Activated CD4-positive, alpha-beta memory T cell treated with anti-CD3 and anti-CD28 coated beads, Interleukin-2, amount 10 ng/mL, durations not matched to agents 7 days and 5 days (primary cell): ENCODE measurements around the gene TMEM108. TPM values are rescaled to one million over a fixed set of nuclear protein-coding genes. Genes with fewer than 3 reads are reported as not detected.

Experiments used
- CTCF ChIA-PET: fragments of 350-600 bp; sonication (Branson Sonifier 250); formaldehyde crosslinking; loops from one replicate; lab custom pipeline; 2021; ENCODE audit warnings: antibody characterized with exemption, inconsistent platforms; lab: Charles Lee
- POLR2A ChIA-PET: fragments of 350-600 bp; sonication (Branson Sonifier 250); formaldehyde crosslinking; loops from one replicate; lab custom pipeline; 2021; ENCODE audit warnings: antibody characterized with exemption; lab: Charles Lee
- DNase-seq: peaks from one replicate; pipeline ENCODE4 v3.0.0-alpha.2; 2020
- H3K27ac Mint-ChIP-seq: one replicate; pipeline ENCODE4 v1.8.0; 2021; ENCODE audit warnings: mild to moderate bottlenecking, mixed read lengths
- H3K27me3 Mint-ChIP-seq: one replicate; pipeline ENCODE4 v1.8.0; 2021; ENCODE audit warnings: mixed read lengths
- H3K36me3 Mint-ChIP-seq: one replicate; pipeline ENCODE4 v1.8.0; 2021; ENCODE audit warnings: low read depth, mixed read lengths
- H3K4me1 Mint-ChIP-seq: one replicate; pipeline ENCODE4 v1.8.0; 2021; ENCODE audit warnings: mixed read lengths
- H3K4me3 Mint-ChIP-seq: one replicate; pipeline ENCODE4 v1.8.0; 2021; ENCODE audit warnings: mild to moderate bottlenecking, mixed read lengths
- H3K9me3 Mint-ChIP-seq: one replicate; pipeline ENCODE4 v1.8.0; 2021; ENCODE audit warnings: mixed read lengths
- total RNA-seq, 2 experiments: library from RNA; stranded (reverse); gene quantifications; one replicate each; pipeline ENCODE4 v1.2.3, GENCODE V29; 2021

TMEM108 gene
- total RNA-seq, 2 experiments from 2014 or later: not detected

DNA sequence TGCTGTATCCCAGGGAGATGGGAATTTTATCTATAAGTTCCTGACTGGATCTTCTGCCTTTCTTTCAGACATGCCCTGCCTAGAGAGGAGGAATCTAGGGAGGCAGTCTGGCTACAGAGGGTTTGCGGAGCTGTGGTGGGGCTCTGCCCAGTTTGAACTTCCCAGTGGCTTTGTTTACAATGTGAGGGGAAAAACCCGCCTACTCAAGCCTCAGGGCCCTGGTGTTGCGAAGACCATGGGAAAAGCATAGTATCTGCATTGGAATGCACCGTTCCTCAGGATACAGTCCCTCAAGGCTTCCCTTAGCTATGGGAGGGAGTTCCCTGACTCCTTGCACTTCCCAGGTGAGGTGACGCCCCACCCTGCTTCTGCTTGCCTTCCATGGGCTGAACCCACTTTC is 168.7 kb downstream of the TMEM108 start:
- POLR2A ChIA-PET: no interaction called here
- H3K27ac Mint-ChIP-seq: no peak overlapping the region
- peaks cover 9% of the 10 kb centered on the region for H3K4me1 Mint-ChIP-seq
- no peak for DNase-seq
- H3K9me3 Mint-ChIP-seq: no peaks in the 10 kb centered on the region
- CTCF ChIA-PET: no interaction called here
- peaks cover 3% of the 10 kb centered on the region for H3K27me3 Mint-ChIP-seq
- H3K36me3 Mint-ChIP-seq: no peaks in the 10 kb centered on the region
- H3K4me3 Mint-ChIP-seq: no peak overlapping the region

DNA sequence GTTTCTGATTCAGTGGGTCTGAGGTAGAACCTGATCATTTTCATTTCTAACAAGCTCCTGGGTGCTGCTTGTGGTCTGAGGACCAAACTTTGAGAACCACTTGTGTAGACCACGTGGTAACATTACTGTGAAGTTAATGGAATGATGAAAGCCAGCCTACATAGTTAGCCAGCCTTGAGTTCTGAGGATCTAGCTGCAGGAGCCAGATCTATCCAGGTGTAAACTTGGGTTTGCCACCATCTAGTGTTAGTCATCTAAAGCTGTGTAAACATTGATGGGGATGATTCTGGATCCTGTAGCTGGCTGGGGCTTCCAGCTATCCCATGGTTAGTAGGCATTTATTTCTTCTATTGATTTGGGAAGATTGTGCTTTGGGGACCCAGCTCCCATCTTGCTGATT is 170.0 kb downstream of the TMEM108 start:
- Mint-ChIP-seq H3K27ac (no peak overlapping the region), H3K36me3 (no peaks in the 10 kb centered on the region), H3K9me3 (no peaks in the 10 kb centered on the region), H3K27me3 (peaks cover 3% of the 10 kb centered on the region), H3K4me1 (peaks cover 9% of the 10 kb centered on the region), H3K4me3 (no peak overlapping the region)
- ChIA-PET CTCF (no interaction called here), POLR2A (no interaction called here)
- DNase-seq: no peak

DNA sequence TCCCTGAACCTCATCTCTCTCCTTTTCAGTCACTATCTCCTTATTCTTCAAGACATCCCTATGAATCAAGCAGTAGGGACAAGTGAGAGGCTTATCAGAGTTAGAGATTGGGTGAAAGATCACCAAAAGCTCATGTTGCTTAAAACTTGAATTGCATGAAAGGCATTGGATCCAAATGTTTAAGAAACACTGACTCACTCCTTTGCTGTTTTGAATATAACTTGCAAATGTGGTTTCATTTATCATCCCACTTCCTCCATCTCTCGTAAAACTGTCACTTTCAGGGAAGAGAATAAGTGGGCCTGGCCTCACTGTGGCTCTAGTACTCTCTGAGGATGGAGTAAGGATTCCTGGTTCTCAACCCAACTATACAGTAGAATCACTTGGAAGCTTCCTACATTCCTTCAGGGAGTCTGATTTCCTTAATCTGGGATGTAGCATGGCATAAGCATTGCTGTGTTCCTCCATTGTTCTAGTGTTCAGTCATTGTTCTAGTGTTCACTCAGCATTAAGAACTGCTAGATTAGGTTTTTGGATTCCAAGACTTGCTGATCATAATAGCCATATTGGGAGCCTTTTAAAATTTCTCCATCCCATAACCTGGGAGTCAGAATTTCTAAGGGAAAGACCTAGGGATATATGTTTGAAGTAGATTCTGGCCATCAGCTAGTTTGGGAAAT is 171.8 kb downstream of the TMEM108 start:
- H3K27me3 Mint-ChIP-seq: peaks cover 1% of the 10 kb centered on the region
- no peaks in the 10 kb centered on the region for H3K36me3 Mint-ChIP-seq
- no peak for DNase-seq
- H3K4me3 Mint-ChIP-seq: no peak overlapping the region
- no peaks in the 10 kb centered on the region for H3K9me3 Mint-ChIP-seq
- ChIA-PET CTCF (no interaction called here), POLR2A (no interaction called here)
- peaks cover 9% of the 10 kb centered on the region for H3K4me1 Mint-ChIP-seq
- H3K27ac Mint-ChIP-seq: no peak overlapping the region

DNA sequence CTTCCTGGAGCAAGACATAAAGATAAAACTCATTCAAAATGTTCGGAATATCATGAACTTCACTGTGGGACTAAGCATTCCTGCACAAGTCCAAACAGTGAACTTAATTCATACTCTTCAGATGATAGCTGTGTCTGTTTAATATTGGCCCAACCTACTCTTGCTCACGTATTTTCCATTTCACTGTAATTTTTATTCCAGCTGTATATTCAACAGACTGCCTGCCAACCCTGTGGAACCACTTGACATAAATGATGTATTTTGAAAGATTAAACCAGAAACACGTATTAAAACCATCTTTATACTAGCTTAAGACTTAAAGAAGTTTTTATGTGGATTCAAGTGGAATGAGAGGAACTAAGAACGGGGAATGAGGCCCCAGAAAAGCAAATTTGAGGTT is 172.5 kb downstream of the TMEM108 start:
- Mint-ChIP-seq H3K9me3 (no peaks in the 10 kb centered on the region), H3K4me1 (peaks cover 9% of the 10 kb centered on the region), H3K27me3 (no peaks in the 10 kb centered on the region), H3K4me3 (no peak overlapping the region), H3K27ac (no peak overlapping the region), H3K36me3 (no peaks in the 10 kb centered on the region)
- DNase-seq: no peak
- POLR2A ChIA-PET: no interaction called here
- CTCF ChIA-PET: no interaction called here

DNA sequence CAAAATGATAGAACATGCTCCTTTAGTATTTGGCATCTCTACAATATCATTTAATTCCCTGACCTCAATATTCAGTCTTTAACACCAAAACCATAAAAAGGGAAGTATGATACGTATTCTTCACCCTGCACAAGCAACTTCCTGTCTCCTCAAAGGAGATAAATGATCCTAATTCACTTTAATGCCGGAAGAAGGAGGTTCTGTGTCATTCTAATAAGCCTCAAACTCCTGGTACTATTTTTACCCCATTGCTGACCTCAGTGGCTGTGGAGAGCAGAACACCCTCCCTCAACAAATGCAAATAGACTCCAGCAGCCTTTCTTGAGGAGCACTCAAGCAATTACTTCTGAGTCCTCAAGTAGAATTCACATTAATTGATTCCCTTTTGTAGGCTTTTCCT is 173.3 kb downstream of the TMEM108 start:
- ChIA-PET CTCF (no interaction called here), POLR2A (no interaction called here)
- Mint-ChIP-seq H3K4me3 (no peak overlapping the region), H3K27ac (no peak overlapping the region), H3K4me1 (peaks cover 9% of the 10 kb centered on the region), H3K27me3 (no peaks in the 10 kb centered on the region), H3K9me3 (no peaks in the 10 kb centered on the region), H3K36me3 (no peaks in the 10 kb centered on the region)
- DNase-seq: no peak

DNA sequence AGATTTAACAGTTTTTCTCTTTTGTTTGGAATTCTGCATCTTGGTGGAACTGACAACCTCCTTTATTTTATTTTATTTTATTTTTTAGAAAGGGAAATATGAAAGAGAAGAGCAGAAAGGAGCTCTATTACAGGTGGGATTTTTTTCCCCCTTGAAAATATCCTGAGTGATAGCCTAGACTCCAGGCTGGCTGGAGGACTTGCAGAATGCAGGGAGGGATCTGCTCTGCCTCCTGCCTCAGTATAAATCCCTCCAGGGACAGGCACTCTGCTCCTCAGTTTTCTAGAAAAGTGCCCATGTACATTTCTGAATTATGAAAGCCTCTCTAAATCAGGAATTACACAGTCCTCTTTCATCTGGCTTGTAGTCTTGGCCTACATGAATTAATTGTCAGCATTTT is 173.7 kb downstream of the TMEM108 start:
- Mint-ChIP-seq H3K4me3 (no peak overlapping the region), H3K9me3 (no peaks in the 10 kb centered on the region), H3K36me3 (no peaks in the 10 kb centered on the region), H3K27me3 (no peaks in the 10 kb centered on the region), H3K4me1 (peaks cover 9% of the 10 kb centered on the region), H3K27ac (no peak overlapping the region)
- ChIA-PET CTCF (no interaction called here), POLR2A (no interaction called here)
- DNase-seq: no peak

DNA sequence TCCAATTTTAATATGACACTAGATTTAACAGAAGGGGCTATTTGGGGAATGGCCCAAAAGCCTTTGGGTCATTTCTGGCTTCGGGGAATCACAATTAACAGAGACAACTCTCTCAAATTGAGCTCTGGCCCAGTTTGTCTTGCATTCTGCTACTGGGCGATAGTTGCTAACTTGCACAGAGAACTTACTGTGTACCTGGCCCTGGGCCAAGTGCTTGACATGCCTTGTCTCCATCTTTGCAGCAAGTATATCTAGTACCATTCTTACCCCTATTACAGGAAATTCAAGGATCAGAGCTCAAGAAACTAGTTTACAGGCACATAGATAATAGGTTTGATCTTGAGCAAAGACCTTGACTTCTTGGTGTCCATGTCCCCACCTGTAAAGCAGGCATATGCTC is 175.7 kb downstream of the TMEM108 start:
- POLR2A ChIA-PET: no interaction called here
- no peaks in the 10 kb centered on the region for H3K36me3 Mint-ChIP-seq
- H3K4me3 Mint-ChIP-seq: no peak overlapping the region
- H3K27ac Mint-ChIP-seq: no peak overlapping the region
- no peak for DNase-seq
- peaks cover 9% of the 10 kb centered on the region for H3K4me1 Mint-ChIP-seq
- no peaks in the 10 kb centered on the region for H3K9me3 Mint-ChIP-seq
- peaks cover 2% of the 10 kb centered on the region for H3K27me3 Mint-ChIP-seq
- CTCF ChIA-PET: no interaction called here

DNA sequence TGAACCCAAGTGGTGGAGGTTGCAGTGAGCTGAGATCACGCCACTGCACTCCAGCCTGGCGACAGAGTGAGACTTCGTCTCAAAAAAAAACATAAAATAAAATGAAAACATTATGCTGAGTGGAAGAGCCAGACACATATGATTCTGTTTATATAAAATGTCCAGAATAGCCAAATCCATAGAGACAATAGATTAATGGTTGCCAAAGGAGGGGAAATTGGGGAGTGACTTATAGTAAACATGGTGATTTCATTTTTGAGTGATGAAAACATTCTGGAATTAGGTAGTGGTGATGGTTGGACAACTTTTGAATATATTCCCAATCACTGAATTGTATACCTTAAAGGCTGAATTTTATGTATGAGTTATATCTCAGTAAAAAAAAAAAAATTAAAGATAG is 189.6 kb downstream of the TMEM108 start:
- ChIA-PET CTCF (no interaction called here), POLR2A (no interaction called here)
- H3K36me3 Mint-ChIP-seq: no peaks in the 10 kb centered on the region
- no peak overlapping the region for H3K27ac Mint-ChIP-seq
- H3K9me3 Mint-ChIP-seq: peaks cover 9% of the 10 kb centered on the region
- no peaks in the 10 kb centered on the region for H3K4me1 Mint-ChIP-seq
- no peak overlapping the region for H3K4me3 Mint-ChIP-seq
- no peaks in the 10 kb centered on the region for H3K27me3 Mint-ChIP-seq
- no peak for DNase-seq

DNA sequence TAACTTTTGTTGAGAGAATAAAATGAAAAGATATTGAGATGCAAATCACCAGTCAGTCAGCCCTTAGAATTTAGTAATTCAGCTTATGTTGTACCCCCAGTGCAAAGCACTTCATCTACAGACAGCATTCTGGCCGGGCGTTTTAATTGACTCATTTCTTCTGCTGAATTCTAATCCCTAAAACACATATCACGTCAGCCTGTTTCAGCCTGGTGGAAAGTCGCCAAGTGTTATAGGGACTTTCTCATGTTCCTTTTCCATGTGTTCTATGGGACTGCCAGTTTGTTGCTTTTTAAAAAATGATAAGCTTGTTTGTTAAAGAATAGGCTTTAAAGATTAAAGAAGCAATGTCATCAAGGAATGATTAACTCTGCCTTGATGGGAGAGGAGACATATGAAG is 192.0 kb downstream of the TMEM108 start:
- Mint-ChIP-seq H3K4me1 (no peaks in the 10 kb centered on the region), H3K27me3 (no peaks in the 10 kb centered on the region), H3K27ac (no peak overlapping the region), H3K36me3 (no peaks in the 10 kb centered on the region), H3K9me3 (peaks cover 3% of the 10 kb centered on the region), H3K4me3 (no peak overlapping the region)
- no peak for DNase-seq
- ChIA-PET CTCF (no interaction called here), POLR2A (no interaction called here)

DNA sequence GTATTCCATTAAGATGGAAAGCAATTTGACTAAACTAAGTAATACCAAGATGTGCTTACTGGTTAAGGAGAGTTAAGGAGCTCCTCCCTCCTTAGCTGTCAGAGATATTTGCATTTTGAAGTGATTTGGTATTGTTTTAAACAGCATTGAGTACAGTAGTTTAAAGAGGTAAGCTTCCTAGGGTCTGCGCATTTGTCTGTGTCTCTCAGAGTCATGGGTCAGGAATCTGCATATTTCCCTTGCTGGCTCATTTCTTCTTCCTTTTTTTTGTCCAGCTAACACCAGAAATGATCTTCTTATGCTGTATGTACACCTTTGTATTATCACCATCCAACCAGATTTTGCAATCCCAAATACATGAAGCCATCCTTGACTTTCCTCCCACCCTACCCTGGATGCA is 198.7 kb downstream of the TMEM108 start:
- no peaks in the 10 kb centered on the region for H3K9me3 Mint-ChIP-seq
- no peak for DNase-seq
- no peaks in the 10 kb centered on the region for H3K36me3 Mint-ChIP-seq
- no peak overlapping the region for H3K27ac Mint-ChIP-seq
- CTCF ChIA-PET: no interaction called here
- POLR2A ChIA-PET: no interaction called here
- no peak overlapping the region for H3K4me3 Mint-ChIP-seq
- H3K27me3 Mint-ChIP-seq: peaks cover 8% of the 10 kb centered on the region
- no peaks in the 10 kb centered on the region for H3K4me1 Mint-ChIP-seq

DNA sequence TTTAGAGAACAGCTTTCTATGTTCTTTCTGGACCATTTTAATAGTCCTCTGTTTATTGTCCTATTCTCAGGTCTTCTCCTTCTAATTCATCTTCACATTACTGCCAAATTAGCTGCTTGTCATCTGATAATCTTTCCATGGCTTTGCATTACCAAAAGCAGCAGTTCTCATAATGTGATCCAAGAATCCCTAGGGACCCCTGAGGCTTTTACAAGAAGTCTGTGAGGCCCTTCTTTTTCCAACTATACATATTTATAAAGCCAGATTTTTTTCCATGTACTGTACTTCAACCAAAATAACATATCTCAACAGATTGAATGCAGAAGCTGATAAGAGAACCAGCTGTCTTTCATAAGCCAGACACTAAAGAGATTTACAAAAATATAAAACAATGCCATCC is 199.2 kb downstream of the TMEM108 start:
- no peaks in the 10 kb centered on the region for H3K4me1 Mint-ChIP-seq
- no peak overlapping the region for H3K27ac Mint-ChIP-seq
- no peaks in the 10 kb centered on the region for H3K9me3 Mint-ChIP-seq
- DNase-seq: no peak
- no peak overlapping the region for H3K4me3 Mint-ChIP-seq
- POLR2A ChIA-PET: no interaction called here
- CTCF ChIA-PET: no interaction called here
- H3K36me3 Mint-ChIP-seq: no peaks in the 10 kb centered on the region
- peaks cover 8% of the 10 kb centered on the region for H3K27me3 Mint-ChIP-seq

DNA sequence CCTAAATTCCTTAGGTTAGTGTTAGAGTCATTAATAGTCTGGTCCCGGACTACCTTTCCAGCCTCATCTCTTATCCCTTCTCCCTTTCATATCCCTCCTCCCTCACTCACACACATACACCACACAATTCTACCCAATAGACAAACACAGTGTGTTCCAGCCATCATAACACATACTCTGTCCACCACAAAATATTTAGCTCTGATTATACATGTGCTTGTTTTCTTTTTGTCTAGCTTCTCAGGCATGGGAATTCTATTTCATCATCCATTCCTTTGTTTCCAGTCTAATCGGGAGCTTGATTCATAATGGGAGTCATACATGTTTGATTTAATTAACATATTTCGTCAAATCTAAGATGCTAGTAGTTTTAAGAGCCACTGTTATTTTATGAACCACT is 199.8 kb downstream of the TMEM108 start:
- CTCF ChIA-PET: no interaction called here
- H3K27ac Mint-ChIP-seq: no peak overlapping the region
- POLR2A ChIA-PET: no interaction called here
- H3K36me3 Mint-ChIP-seq: no peaks in the 10 kb centered on the region
- no peak overlapping the region for H3K4me3 Mint-ChIP-seq
- H3K9me3 Mint-ChIP-seq: no peaks in the 10 kb centered on the region
- no peak for DNase-seq
- peaks cover 9% of the 10 kb centered on the region for H3K27me3 Mint-ChIP-seq
- H3K4me1 Mint-ChIP-seq: no peaks in the 10 kb centered on the region

DNA sequence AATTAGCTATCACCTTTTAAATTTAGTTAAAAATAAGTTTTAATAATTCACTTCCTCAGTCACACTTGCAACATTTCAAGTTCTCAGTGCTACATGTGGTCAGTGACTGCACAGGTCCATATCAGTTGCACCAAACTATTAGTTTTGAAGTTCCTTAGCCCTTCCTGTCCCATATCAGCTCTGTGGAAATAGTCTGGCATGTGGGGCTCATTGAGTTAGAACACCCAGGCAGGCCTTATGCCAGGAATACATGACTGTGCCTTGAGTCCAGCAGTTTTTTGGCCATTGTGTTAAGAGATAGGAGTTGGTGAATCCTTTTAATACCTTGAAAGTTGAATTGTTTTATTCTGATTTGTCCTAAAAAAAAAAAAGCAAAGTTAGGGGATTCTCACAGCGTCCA is 207.9 kb downstream of the TMEM108 start:
- CTCF ChIA-PET: no interaction called here
- Mint-ChIP-seq H3K4me3 (no peak overlapping the region), H3K27ac (no peak overlapping the region), H3K36me3 (no peaks in the 10 kb centered on the region), H3K27me3 (peaks cover 7% of the 10 kb centered on the region), H3K9me3 (no peaks in the 10 kb centered on the region), H3K4me1 (no peaks in the 10 kb centered on the region)
- no peak for DNase-seq
- POLR2A ChIA-PET: no interaction called here

DNA sequence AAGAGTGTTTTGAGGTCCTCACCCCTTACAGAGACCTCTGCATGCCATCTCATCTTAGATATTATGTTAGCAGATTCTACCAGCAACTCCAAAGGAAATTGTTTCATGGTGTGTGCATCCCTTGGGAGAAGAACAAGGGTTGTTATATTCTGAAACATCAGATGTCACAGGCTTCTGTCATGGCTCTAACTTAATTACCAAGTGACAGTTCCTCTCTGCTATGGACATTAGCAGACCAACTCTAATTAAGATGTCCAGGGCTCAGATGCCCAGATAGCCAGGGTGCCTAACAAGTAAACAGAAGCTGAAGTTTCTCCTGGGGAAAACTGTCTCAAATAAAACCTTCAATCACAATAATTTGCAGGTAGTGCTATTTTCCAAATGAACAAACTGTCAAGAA is 208.6 kb downstream of the TMEM108 start:
- Mint-ChIP-seq H3K9me3 (no peaks in the 10 kb centered on the region), H3K4me1 (no peaks in the 10 kb centered on the region), H3K4me3 (no peak overlapping the region), H3K27me3 (peaks cover 5% of the 10 kb centered on the region), H3K36me3 (no peaks in the 10 kb centered on the region), H3K27ac (no peak overlapping the region)
- no peak for DNase-seq
- POLR2A ChIA-PET: no interaction called here
- CTCF ChIA-PET: no interaction called here
